ENCODE measurements around the gene CDC16.
"Not testable (repeated sequence)": the region's sequence is repeated elsewhere in the genome, so short reads cannot be mapped to it uniquely, and the experiment has no call there.

Gene CDC16

GRCh38 chr13:114228176-114228575, 6.5 kb upstream of the CDC16 start:
- DNase-seq (ENCODE audit: low spot score), result no peak

DNA sequence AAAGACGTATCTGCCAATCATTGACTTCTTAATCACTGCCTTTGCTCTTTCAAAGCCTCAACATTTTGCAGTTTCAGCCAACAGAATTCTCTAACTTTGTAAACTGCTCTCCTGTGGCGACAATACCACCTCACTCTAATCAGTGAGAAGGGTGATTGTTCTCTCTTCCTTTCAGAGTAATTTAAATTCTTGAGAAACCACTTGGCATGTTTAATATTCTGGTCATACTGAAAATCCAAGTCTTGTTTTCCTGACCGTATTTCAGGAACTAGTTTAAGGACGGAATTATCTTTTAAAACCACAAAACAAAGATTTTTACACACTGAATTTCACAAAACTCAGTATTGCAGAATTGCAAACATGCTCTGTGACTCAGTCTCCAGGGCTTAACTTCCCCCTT, 5.2 kb upstream of the CDC16 start:
- no peak for DNase-seq (ENCODE audit: low spot score)

- no peak for DNase-seq (ENCODE audit: low spot score)
These were observed 4.6 kb upstream of the CDC16 start for GRCh38 chr13:114230117-114230516.

DNA sequence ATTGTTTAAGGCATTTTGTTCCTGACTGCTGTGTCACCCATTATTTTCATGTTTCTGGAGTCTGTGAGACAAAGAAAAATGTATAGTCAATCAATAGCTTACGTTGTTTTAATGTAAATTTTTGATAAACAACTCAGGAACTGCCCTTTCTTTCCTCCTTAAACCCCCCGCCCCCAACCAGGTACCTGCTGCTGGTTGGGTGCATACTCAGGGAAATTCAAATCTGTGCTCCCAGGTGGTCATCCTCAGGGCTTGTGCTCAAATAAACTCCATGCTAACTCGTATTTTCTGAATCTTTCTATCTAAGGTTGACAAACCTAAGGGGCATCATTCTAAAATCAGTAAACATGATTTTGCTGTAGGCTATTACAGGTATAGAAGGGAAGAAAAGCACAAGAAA, 4.1 kb upstream of the CDC16 start:
- no peak for DNase-seq (ENCODE audit: low spot score)

DNA sequence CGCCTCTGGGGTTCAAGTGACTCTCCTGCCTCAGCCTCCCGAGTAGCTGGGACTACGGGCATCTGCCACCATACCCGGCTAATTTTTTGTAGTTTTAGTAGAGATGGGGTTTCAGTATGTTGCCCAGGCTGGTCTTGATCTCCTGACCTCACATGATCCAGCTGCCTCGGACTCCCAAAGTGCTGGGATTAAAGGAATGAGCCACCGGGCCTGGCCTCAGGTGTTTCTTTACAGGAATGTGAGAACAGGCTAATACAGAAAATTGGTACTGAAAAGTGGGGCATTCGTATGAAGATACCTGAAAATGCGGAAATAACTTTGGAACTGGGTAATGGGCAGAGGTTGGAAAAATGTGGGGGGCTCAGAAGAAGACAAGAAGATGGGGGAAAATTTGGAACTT, 2.8 kb upstream of the CDC16 start:
- no peak for DNase-seq (ENCODE audit: low spot score)

- DNase-seq (ENCODE audit: low spot score), result no peak
These were observed 442 bp upstream of the CDC16 start for GRCh38 chr13:114234266-114234644.

- DNase-seq (ENCODE audit: low spot score), result no peak
These were observed 1.0 kb downstream of the CDC16 start for GRCh38 chr13:114235697-114236096.

GRCh38 chr13:114236227-114236626, 1.5 kb downstream of the CDC16 start:
- DNase-seq (ENCODE audit: low spot score), result no peak

GRCh38 chr13:114237415-114238112, 2.9 kb downstream of the CDC16 start:
- DNase-seq (ENCODE audit: low spot score), result peak; percentile 23

DNA sequence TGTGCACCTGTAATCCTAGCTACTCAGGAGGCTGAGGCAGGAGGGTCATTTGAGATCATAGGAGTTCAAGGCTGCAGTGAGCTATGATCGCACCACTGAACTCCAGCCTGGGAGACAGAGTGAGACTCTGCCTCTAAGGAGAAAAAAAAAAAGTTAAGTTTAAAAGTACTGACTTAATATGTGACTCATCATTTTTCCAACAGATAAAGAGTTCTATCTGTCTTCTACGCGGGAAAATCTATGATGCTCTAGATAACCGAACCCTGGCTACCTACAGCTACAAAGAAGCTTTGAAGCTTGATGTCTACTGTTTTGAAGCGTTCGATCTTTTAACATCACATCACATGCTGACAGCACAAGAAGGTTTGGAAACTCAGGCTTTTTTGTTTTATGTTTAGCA, 7.2 kb downstream of the CDC16 start:
- DNase-seq (ENCODE audit: low spot score), result no peak

GRCh38 chr13:114243971-114244370, 9.3 kb downstream of the CDC16 start:
- no peak for DNase-seq (ENCODE audit: low spot score)

DNA sequence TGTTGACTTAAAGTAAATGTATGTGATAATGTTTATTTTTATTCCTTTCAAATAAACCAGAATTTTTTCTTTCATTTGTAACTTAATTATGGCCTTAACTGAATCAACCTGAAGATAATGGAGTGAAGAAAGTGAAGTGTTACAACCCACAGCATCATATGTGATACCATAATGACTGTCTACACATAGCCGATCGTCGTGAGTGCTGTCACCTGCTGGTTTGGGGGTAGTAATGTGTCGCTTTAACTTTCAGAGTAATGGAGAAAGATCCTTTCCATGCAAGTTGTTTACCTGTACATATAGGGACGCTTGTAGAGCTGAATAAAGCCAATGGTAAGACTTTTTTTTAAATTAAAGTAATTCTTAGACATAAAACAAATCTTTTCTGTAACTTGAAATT, 9.9 kb downstream of the CDC16 start:
- DNase-seq (ENCODE audit: low spot score), result no peak

DNA sequence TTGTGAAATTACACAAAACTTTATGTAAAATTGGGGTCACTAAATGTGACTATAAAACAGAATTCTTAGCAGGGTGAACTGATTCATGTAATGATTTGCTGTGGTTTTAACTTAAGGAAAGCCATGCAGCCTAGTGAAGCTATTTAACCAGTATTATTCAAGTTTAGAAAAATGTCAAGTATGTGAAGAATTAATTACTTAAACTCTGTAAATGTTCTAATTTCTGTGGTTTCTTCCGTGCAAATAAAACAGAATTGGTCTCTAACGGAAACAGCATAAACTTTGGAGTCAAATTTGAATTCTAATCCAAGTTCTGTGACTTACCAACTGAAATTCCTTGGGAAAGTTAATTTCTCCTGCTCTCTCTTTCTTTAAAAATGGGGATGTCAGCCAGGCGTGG, 13.3 kb downstream of the CDC16 start:
- no peak for DNase-seq (ENCODE audit: low spot score)

DNA sequence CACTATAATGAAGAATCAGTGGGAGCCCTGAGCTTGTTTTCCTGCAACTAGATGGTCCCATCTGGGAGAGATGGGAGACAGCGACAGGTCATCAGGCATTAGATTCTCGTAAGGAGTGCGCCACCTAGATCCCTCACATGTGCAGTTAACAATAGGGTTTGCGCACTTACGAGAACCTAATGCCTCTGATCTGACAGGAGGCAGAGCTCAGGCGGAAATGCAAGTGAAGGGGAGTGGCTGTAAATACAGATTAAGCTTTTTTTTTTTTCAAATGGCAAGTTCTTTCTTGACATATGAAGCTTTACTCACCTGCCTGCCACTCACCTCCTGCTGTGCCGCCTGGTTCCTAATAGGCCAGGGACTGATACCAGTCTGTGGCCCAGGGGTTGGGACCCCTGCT, 14.4 kb downstream of the CDC16 start:
- no peak for DNase-seq (ENCODE audit: low spot score)

- not testable (repeated sequence) for DNase-seq (ENCODE audit: low spot score)
These were observed 17.1 kb downstream of the CDC16 start for GRCh38 chr13:114251639-114252440.

DNA sequence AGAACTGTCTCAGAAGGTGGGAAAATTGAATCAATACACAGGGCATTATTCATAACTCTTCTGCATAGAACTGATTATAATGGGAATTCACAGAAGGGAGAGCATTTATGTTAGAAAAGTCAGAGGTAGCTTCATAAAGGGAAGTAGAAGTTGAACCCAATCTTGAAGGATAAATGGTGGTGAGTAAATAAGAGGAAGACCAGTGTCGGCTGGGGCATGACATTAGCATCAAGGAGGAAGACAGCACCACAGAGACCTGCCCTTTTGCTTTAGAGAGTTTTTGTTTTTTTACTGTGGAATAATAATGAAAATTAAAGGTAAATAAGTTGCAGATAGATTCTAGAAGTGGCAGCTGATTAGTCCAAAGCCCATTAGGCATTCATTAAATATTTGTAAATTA, 21.9 kb downstream of the CDC16 start:
- DNase-seq (ENCODE audit: low spot score), result no peak

DNA sequence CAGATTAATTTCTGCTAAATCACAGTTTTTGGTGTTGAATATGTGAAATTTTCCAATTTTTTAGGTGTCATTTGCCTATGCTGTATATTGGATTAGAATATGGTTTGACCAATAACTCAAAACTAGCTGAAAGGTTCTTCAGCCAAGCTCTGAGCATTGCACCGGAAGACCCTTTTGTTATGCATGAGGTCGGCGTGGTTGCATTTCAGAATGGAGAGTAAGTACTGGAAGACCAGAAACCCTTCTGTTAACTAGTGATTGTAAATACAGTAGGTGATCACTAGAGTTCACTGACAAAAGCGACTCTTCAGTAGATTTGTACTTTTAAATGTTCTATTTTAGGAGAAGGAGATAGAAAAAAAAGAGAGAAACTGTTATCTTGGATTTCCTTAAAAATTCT, 22.3 kb downstream of the CDC16 start:
- DNase-seq (ENCODE audit: low spot score), result no peak

DNA sequence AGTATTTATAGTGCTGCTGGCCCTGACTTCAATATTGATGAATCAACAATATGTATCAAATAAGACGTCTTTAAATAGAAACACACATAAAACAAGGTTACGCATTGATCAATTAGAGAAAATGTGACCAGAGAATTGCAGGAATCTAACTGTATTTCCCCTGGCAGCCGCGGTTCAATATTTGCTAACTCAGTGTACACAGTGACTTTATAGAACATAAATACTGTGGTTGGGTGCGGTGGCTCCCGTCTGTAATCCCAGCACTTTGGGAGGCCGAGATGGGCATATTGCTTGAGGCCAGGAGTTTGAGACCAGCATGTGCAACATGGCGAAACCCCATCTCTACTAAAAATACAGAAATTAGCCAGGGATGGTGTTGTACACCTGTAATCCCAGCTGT, 23.9 kb downstream of the CDC16 start:
- DNase-seq (ENCODE audit: low spot score), result no peak

GRCh38 chr13:114259374-114259773, 24.7 kb downstream of the CDC16 start:
- no peak for DNase-seq (ENCODE audit: low spot score)

DNA sequence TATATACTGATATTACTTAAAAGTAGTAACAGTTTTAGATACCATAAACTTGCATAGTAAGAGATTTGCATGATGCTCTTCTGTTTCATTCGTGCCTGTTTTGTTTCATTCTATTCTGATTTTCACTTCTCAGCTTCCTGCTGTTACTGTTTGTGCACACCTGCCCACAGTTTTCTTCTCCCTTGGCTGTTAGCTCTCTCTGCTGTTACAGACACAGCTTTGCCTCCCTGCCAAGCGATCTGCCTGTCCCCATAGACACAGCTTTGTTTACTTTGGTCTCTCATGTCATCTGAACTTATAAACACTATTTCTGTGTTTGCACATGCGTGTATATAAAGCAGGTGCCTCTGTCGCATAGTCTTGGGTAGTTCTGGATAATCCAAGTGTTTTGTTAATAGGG, 25.3 kb downstream of the CDC16 start:
- no peak for DNase-seq (ENCODE audit: low spot score)

DNA sequence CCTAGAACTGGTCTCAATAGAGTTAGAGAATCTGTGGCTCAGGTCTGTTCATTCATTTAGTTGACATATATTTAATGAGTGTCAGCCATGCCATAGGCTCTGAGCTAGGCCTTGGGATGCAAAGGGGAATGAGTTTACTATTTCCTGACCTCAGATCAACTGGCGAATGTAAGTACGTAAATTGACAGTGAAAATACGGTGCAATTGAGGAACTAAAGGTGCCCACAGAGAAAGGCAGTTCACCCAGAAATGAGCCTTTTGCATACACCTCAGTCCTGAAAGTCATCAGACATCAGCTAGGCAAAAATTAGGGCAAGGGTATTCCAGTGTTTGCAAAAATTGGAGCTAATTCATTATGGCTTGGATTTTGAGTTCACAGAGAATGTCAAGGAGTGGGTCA, 26.1 kb downstream of the CDC16 start:
- DNase-seq (ENCODE audit: low spot score), result no peak

DNA sequence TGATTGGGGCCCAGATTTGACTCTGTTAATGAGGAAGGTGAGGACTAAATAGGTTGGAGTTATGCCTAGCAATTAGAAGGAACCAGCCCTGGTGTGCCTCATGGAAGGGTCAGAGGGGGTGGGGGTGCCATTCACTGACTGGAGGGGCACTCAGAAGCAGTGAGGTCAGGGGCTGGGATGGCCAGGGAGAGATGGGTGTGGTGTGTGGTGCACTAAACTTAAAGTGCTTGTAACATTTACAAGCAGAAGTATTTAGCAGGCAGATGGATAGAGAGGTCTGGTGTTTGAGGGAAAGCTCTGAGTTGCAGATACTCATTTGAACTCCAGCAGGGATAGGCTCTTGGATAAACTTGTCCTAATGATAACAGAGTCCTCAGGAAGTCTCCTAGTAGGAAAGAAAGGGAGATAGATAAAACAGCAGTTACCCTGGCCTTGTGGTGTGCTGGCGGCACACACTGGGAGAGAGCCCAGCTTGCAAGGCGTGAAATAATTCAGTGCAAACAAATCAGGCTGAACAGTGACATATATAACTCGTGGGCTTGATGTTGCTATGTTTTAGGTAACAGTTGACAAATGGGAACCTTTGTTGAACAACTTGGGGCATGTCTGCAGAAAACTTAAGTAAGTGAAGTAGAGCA, 26.8 kb downstream of the CDC16 start:
- DNase-seq (ENCODE audit: low spot score), result no peak

DNA sequence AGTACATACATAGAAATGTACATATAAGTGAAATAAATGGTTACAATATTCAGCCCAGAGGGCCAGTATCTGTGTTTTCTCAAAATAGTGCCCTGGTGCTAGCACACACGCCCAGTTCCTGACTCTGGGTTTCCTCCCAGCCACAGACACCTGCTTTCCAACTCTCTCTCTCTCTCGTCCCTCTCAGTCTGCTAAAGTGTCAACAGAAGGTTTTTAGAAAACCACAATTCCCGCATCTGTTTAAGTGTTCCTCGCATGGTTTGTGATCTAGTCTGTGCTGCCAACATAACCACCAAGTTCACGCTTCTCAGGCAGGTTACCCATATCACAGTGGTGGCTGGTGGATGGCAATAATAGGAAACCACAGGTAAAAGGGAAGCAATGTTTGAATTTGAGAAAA, 28.9 kb downstream of the CDC16 start:
- DNase-seq (ENCODE audit: low spot score), result no peak

All from COLO829 (cell line).